ENCODE measurements around the gene BRAT1. TPM values are rescaled to one million over a fixed set of nuclear protein-coding genes. Genes with fewer than 3 reads are reported as not detected.

Gene BRAT1
- total RNA-seq, 2 experiments from 2014 or later, result 31.1 to 32.9 TPM

GRCh38 chr7:2525658-2526630 lies 29.4 kb downstream of the BRAT1 start:
- Mint-ChIP-seq H3K9me3 (no peaks in the 10 kb centered on the region), H3K4me1 (peaks cover 71% of the 10 kb centered on the region), H3K27me3 (no peaks in the 10 kb centered on the region), H3K4me3 (peak overlapping the region; percentile 13), H3K27ac (peak overlapping the region; percentile 62), H3K36me3 (ENCODE audit: low read depth) (peaks cover 49% of the 10 kb centered on the region)
- no peak for DNase-seq
- CTCF ChIA-PET, result interaction anchor here (0.5 kb wide), 1 partner anchor 72 kb away, joined by 3 read pairs; no protein-coding TSS in a partner anchor
- POLR2A ChIA-PET, result interaction anchor here (0.7 to 6.0 kb wide), 3 partner anchors 13 to 20 kb away, joined by 3 to 61 read pairs (median 3); no protein-coding TSS in a partner anchor

GRCh38 chr7:2524808-2525657 lies 30.3 kb downstream of the BRAT1 start:
- peaks cover 56% of the 10 kb centered on the region for H3K36me3 Mint-ChIP-seq (ENCODE audit: low read depth)

GRCh38 chr7:2523941-2524807 lies 31.1 kb downstream of the BRAT1 start:
- Mint-ChIP-seq H3K4me3 (peak overlapping the region; percentile 91), H3K27ac (no peak overlapping the region), H3K27me3 (no peaks in the 10 kb centered on the region), H3K4me1 (peaks cover 54% of the 10 kb centered on the region), H3K9me3 (no peaks in the 10 kb centered on the region), H3K36me3 (ENCODE audit: low read depth) (peaks cover 55% of the 10 kb centered on the region)
- POLR2A ChIA-PET, result interaction anchor here (0.8 to 6.6 kb wide), 2 partner anchors 14 to 23 kb away, joined by 3 to 80 read pairs; no protein-coding TSS in a partner anchor
- CTCF ChIA-PET, result no interaction called here
- no peak for DNase-seq

More at GRCh38 chr7:2524808-2525657, 30.3 kb downstream of the BRAT1 start:
- no peak for DNase-seq
- no peak overlapping the region for H3K27ac Mint-ChIP-seq
- CTCF ChIA-PET, result no interaction called here
- no peak overlapping the region for H3K4me3 Mint-ChIP-seq
- peaks cover 62% of the 10 kb centered on the region for H3K4me1 Mint-ChIP-seq
- POLR2A ChIA-PET, result interaction anchor here (6.6 kb wide), 1 partner anchor 15 kb away, joined by 80 read pairs; no protein-coding TSS in a partner anchor
- no peaks in the 10 kb centered on the region for H3K27me3 Mint-ChIP-seq
- no peaks in the 10 kb centered on the region for H3K9me3 Mint-ChIP-seq

GRCh38 chr7:2523461-2523936 lies 31.8 kb downstream of the BRAT1 start:
- Mint-ChIP-seq H3K27ac (peak overlapping the region; percentile 87), H3K27me3 (no peaks in the 10 kb centered on the region), H3K4me3 (peak overlapping the region; percentile 91), H3K36me3 (ENCODE audit: low read depth) (peaks cover 53% of the 10 kb centered on the region), H3K9me3 (no peaks in the 10 kb centered on the region), H3K4me1 (peaks cover 50% of the 10 kb centered on the region)
- ChIA-PET CTCF (interaction anchor here (1.8 kb wide), 1 partner anchor 186 kb away, joined by 6 read pairs; no protein-coding TSS in a partner anchor), POLR2A (interaction anchor here (0.5 to 6.6 kb wide), 4 partner anchors 14 to 331 kb away, joined by 3 to 80 read pairs (median 6); partner anchors contain the start of gene IQCE)
- no peak for DNase-seq

GRCh38 chr7:2522780-2523433 lies 32.4 kb downstream of the BRAT1 start:
- peak overlapping the region; percentile 87 for H3K27ac Mint-ChIP-seq

GRCh38 chr7:2521952-2522591 lies 33.3 kb downstream of the BRAT1 start:
- peaks cover 7% of the 10 kb centered on the region for H3K27me3 Mint-ChIP-seq
- H3K27ac Mint-ChIP-seq, result peak overlapping the region; percentile 87
- H3K36me3 Mint-ChIP-seq (ENCODE audit: low read depth), result peaks cover 39% of the 10 kb centered on the region
- peak overlapping the region; percentile 91 for H3K4me3 Mint-ChIP-seq
- DNase-seq, result peak; percentile 86
- ChIA-PET CTCF (interaction anchor here (1.3 to 1.8 kb wide), 2 partner anchors 11 to 188 kb away, joined by 4 to 6 read pairs; no protein-coding TSS in a partner anchor), POLR2A (interaction anchor here (1.0 to 6.6 kb wide), 5 partner anchors 8 to 117 kb away, joined by 3 to 80 read pairs (median 10); partner anchors contain the start of gene IQCE)
- peaks cover 46% of the 10 kb centered on the region for H3K4me1 Mint-ChIP-seq
- no peaks in the 10 kb centered on the region for H3K9me3 Mint-ChIP-seq

More at GRCh38 chr7:2522780-2523433, 32.4 kb downstream of the BRAT1 start:
- peak; percentile 51 for DNase-seq
- POLR2A ChIA-PET, result interaction anchor here (0.5 to 6.6 kb wide), 6 partner anchors 7 to 331 kb away, joined by 3 to 80 read pairs (median 10); partner anchors contain the start of gene IQCE
- CTCF ChIA-PET, result interaction anchor here (1.3 to 1.8 kb wide), 2 partner anchors 12 to 187 kb away, joined by 4 to 6 read pairs; no protein-coding TSS in a partner anchor
- Mint-ChIP-seq H3K4me1 (peaks cover 50% of the 10 kb centered on the region), H3K4me3 (peak overlapping the region; percentile 91), H3K9me3 (no peaks in the 10 kb centered on the region), H3K27me3 (peaks cover under 1% of the 10 kb centered on the region), H3K36me3 (ENCODE audit: low read depth) (peaks cover 47% of the 10 kb centered on the region)

GRCh38 chr7:2521341-2521745 lies 34.0 kb downstream of the BRAT1 start:
- H3K4me3 Mint-ChIP-seq, result peak overlapping the region; percentile 91
- peaks cover 35% of the 10 kb centered on the region for H3K36me3 Mint-ChIP-seq (ENCODE audit: low read depth)
- peak overlapping the region; percentile 87 for H3K27ac Mint-ChIP-seq
- peak; percentile 46 for DNase-seq
- peaks cover 39% of the 10 kb centered on the region for H3K4me1 Mint-ChIP-seq
- no peaks in the 10 kb centered on the region for H3K9me3 Mint-ChIP-seq
- CTCF ChIA-PET, result interaction anchor here (1.0 to 1.8 kb wide), 5 partner anchors 8 to 188 kb away, joined by 3 to 6 read pairs (median 3); no protein-coding TSS in a partner anchor
- H3K27me3 Mint-ChIP-seq, result peaks cover 9% of the 10 kb centered on the region
- POLR2A ChIA-PET, result interaction anchor here (2.7 to 6.6 kb wide), 4 partner anchors 9 to 38 kb away, joined by 10 to 80 read pairs (median 20); partner anchors contain the start of gene IQCE

GRCh38 chr7:2520761-2521290 lies 34.5 kb downstream of the BRAT1 start:
- no peaks in the 10 kb centered on the region for H3K9me3 Mint-ChIP-seq
- peak overlapping the region; percentile 91 for H3K4me3 Mint-ChIP-seq
- POLR2A ChIA-PET, result interaction anchor here (0.6 to 6.6 kb wide), 10 partner anchors 9 to 167 kb away, joined by 3 to 80 read pairs (median 4); partner anchors contain the start of gene IQCE
- peaks cover 34% of the 10 kb centered on the region for H3K4me1 Mint-ChIP-seq
- H3K27me3 Mint-ChIP-seq, result peaks cover 10% of the 10 kb centered on the region
- peaks cover 30% of the 10 kb centered on the region for H3K36me3 Mint-ChIP-seq (ENCODE audit: low read depth)
- DNase-seq, result peak; percentile 40
- CTCF ChIA-PET, result interaction anchor here (1.0 to 1.7 kb wide), 4 partner anchors 9 to 43 kb away, joined by 3 to 5 read pairs (median 3); no protein-coding TSS in a partner anchor
- H3K27ac Mint-ChIP-seq, result peak overlapping the region; percentile 84

GRCh38 chr7:2520131-2520760 lies 35.1 kb downstream of the BRAT1 start:
- Mint-ChIP-seq H3K36me3 (ENCODE audit: low read depth) (peaks cover 26% of the 10 kb centered on the region), H3K27ac (peak overlapping the region; percentile 84), H3K9me3 (no peaks in the 10 kb centered on the region), H3K27me3 (peaks cover 10% of the 10 kb centered on the region), H3K4me1 (peaks cover 31% of the 10 kb centered on the region), H3K4me3 (peak overlapping the region; percentile 91)
- CTCF ChIA-PET, result interaction anchor here (1.0 to 1.7 kb wide), 4 partner anchors 9 to 42 kb away, joined by 3 to 5 read pairs (median 3); no protein-coding TSS in a partner anchor
- peak; percentile 59 for DNase-seq
- POLR2A ChIA-PET, result interaction anchor here (0.6 to 6.6 kb wide), 9 partner anchors 10 to 166 kb away, joined by 3 to 80 read pairs (median 4); no protein-coding TSS in a partner anchor

Data from activated CD4-positive, alpha-beta memory T cell treated with anti-CD3 and anti-CD28 coated beads, Interleukin-2, amount 10 ng/mL, durations not matched to agents 7 days and 5 days (primary cell).